HepG2 (cell line): ENCODE results near the gene FAM124B. TPM values are rescaled to one million over a fixed set of nuclear protein-coding genes. Genes with fewer than 3 reads are reported as not detected.

Experiments used
- ATAC-seq: fragments of 200-7000 bp; cut with Tn5 transposase; 3 replicates; pipeline ENCODE4 v1.9.1; 2020; ENCODE audit warnings: mild to moderate bottlenecking, moderate library complexity
- BruUV-seq: library from RNA; stranded (reverse); fragments of 400-500 nt; replicated peaks from 2 replicates; lab custom pipeline; 2021; lab: Mats Ljungman, UMichigan
- CTCF ChIA-PET: fragments of 300-600 bp; formaldehyde crosslinking; extraction: SDS; loops from one replicate; lab custom pipeline; 2021; ENCODE audit warnings: low total read pairs, inconsistent platforms, low intra/inter-chr PET ratio; lab: Yijun Ruan, JAX
- POLR2A ChIA-PET: fragments of 350-600 bp; sonication (Branson Sonifier 250); formaldehyde crosslinking; loops from one replicate; lab custom pipeline; 2020; ENCODE audit warnings: antibody characterized with exemption, inconsistent platforms; lab: Yijun Ruan, JAX
- DNase-seq: peaks from one replicate; pipeline ENCODE4 v3.0.0-alpha.2; 2015; ENCODE audit warnings: low spot score
- FAIRE-seq: peaks from 3 replicates; lab custom pipeline; 2011; peaks lifted over from hg19 to GRCh38; lab: Jason Lieb, UNC
- H2AFZ ChIP-seq: one replicate; pipeline ENCODE4 v1.6.1; 2011; ENCODE audit warnings: low read length, inconsistent platforms
- H3K27ac ChIP-seq: fragments of 300-600 bp; 3 replicates; pipeline ENCODE4 v1.8.0; 2011; ENCODE audit warnings: mixed run types, mild to moderate bottlenecking, mixed read lengths, low read length, inconsistent platforms; ENCODE audit not compliant: insufficient read depth; ENCODE audit errors: extremely low read length
- H3K27me3 ChIP-seq, 2 experiments: fragments of 200-600 bp in 1 of 2; 2 replicates in 1 of 2; 3 replicates in 1 of 2; pipeline versions ENCODE4 v1.6.0 to v1.8.0; 2011; ENCODE audit warnings: low read length in 2 of 2, mild to moderate bottlenecking in 2 of 2, moderate library complexity in 2 of 2, inconsistent platforms in 1 of 2; ENCODE audit not compliant: insufficient read depth in 2 of 2, control insufficient read depth in 1 of 2
- H3K36me3 ChIP-seq, 2 experiments: fragments of 200-600 bp in 1 of 2; replicated peaks in 1 of 2; 2 replicates in 1 of 2; 3 replicates in 1 of 2; pipeline versions ENCODE4 v1.5.1 to v1.8.0; 2011; ENCODE audit warnings: low read length in 2 of 2, inconsistent platforms in 1 of 2; ENCODE audit not compliant: insufficient read depth in 2 of 2, control insufficient read depth in 1 of 2
- H3K4me1 ChIP-seq: 2 replicates; pipeline ENCODE4 v1.5.1; 2012; ENCODE audit warnings: low read length, inconsistent platforms; ENCODE audit not compliant: insufficient read depth
- H3K4me2 ChIP-seq: 2 replicates; pipeline ENCODE4 v1.6.0; 2011; ENCODE audit warnings: low read depth, low read length, inconsistent platforms
- H3K4me3 ChIP-seq, 3 experiments: fragments of 200-600 bp in 1 of 3; sonication (generic), shearing (Covaris generic) in 1 of 3; replicated peaks in 1 of 3; 2 replicates each; pipeline ENCODE4 v1.5.1; 2011 to 2016; ENCODE audit warnings: low read length in 3 of 3, inconsistent platforms in 2 of 3, low read depth in 2 of 3, mild to moderate bottlenecking in 2 of 3, control low read depth in 1 of 3, mixed read lengths in 1 of 3; ENCODE audit not compliant: insufficient read depth in 1 of 3
- H3K79me2 ChIP-seq: one replicate; pipeline ENCODE4 v1.6.1; 2011; ENCODE audit warnings: low read length, inconsistent platforms; ENCODE audit not compliant: insufficient read depth
- H3K9ac ChIP-seq: 2 replicates; pipeline ENCODE4 v1.6.0; 2011; ENCODE audit warnings: mild to moderate bottlenecking, low read depth, low read length, inconsistent platforms; ENCODE audit not compliant: insufficient read depth
- H3K9me3 ChIP-seq: 2 replicates; pipeline ENCODE4 v1.5.1; 2012; ENCODE audit warnings: mild to moderate bottlenecking, low read length
- H4K20me1 ChIP-seq: 2 replicates; pipeline ENCODE4 v1.6.0; 2011; ENCODE audit warnings: inconsistent platforms, mild to moderate bottlenecking, low read length, moderate library complexity; ENCODE audit not compliant: insufficient read depth
- BATF2 ChIP-seq: sonication (generic); formaldehyde crosslinking; IDR thresholded peaks from 2 replicates; pipeline ENCODE4 v1.8.0; 2022; ENCODE audit warnings: mild to moderate bottlenecking, missing genetic modification reagents, moderate library complexity
- BHLHE40 ChIP-seq: IDR thresholded peaks from 2 replicates; pipeline ENCODE4 v1.6.1; 2011; ENCODE audit warnings: low read length, improper control_type of control experiment
- DR1 ChIP-seq: sonication (generic); formaldehyde crosslinking; IDR thresholded peaks from 2 replicates; pipeline ENCODE4 v1.8.0; 2021; ENCODE audit warnings: mild to moderate bottlenecking, missing genetic modification reagents, inconsistent platforms
- E2F5 ChIP-seq: sonication (generic); formaldehyde crosslinking; conservative IDR thresholded peaks from 2 replicates; pipeline ENCODE4 v1.4.0; 2020; ENCODE audit warnings: missing genetic modification reagents
- FOXP4 ChIP-seq: sonication (generic); formaldehyde crosslinking; IDR thresholded peaks from 2 replicates; pipeline ENCODE4 v1.4.0; 2020; ENCODE audit warnings: missing genetic modification reagents
- HDAC1 ChIP-seq: sonication (generic); formaldehyde crosslinking; IDR thresholded peaks from 2 replicates; pipeline ENCODE4 v1.5.1; 2020; ENCODE audit warnings: mild to moderate bottlenecking, missing genetic modification reagents
- HDAC2 ChIP-seq: sonication (generic); formaldehyde crosslinking; IDR thresholded peaks from 2 replicates; pipeline ENCODE4 v1.4.0; 2020; ENCODE audit warnings: missing genetic modification reagents
- IKZF5 ChIP-seq: IDR thresholded peaks from 2 replicates; pipeline ENCODE4 v1.6.1; 2018; ENCODE audit warnings: missing genetic modification reagents, mild to moderate bottlenecking, missing compliant biosample characterization
- TBP ChIP-seq: sonication (generic); formaldehyde crosslinking; IDR thresholded peaks from 2 replicates; pipeline ENCODE4 v1.5.0; 2020; ENCODE audit warnings: missing genetic modification reagents
- WIZ ChIP-seq: sonication (generic); formaldehyde crosslinking; IDR thresholded peaks from 2 replicates; pipeline ENCODE4 v1.5.1; 2020; ENCODE audit warnings: mild to moderate bottlenecking, missing genetic modification reagents
- ZMYM3 ChIP-seq: sonication (generic); formaldehyde crosslinking; IDR thresholded peaks from 2 replicates; pipeline ENCODE4 v1.5.1; 2020; ENCODE audit warnings: mild to moderate bottlenecking, missing genetic modification reagents
- ZNF333 ChIP-seq: sonication (generic); formaldehyde crosslinking; IDR thresholded peaks from 2 replicates; pipeline ENCODE4 v1.4.0; 2020; ENCODE audit warnings: mild to moderate bottlenecking, missing genetic modification reagents, borderline replicate concordance
- WGBS: methylation state at CpG from one replicate; pipeline ENCODE4 v1.1.6; 2017; ENCODE audit warnings: low lambda C conversion rate; 5-methylcytosine and 5-hydroxymethylcytosine counted together
- in situ Hi-C: cut with HindIII; loops from 2 replicates; pipeline ENCODE4 v1.10.0; 2017; ENCODE audit warnings: low pct_unique_long_range_greater_than_20kb; ENCODE audit not compliant: extremely low pct_ligation_motif_present
- intact Hi-C: fragments of 100-400 bp; cut with micrococcal nuclease; formaldehyde crosslinking; loops from one replicate; pipeline ENCODE4 v1.10.0; 2022; ENCODE audit not compliant: unreplicated experiment
- polyA plus RNA-seq, 8 experiments: library from polyadenylated mRNA; depleted of rRNA in 3 of 8; stranded (reverse) in 7 of 8; unstranded in 1 of 8; fragments of >200 nt; fragmentation: Illumina TruSeq in 4 of 8; extraction: Trizol in 4 of 8; gene quantifications; 2 replicates each; pipeline versions ENCODE4 v1.2.1 to v1.2.3, GENCODE V29; 2011 to 2016; ENCODE audit warnings: low read depth in 4 of 8, missing spikeins in 1 of 8, mixed read lengths in 1 of 8; ENCODE audit not compliant: insufficient read depth in 1 of 8
- total RNA-seq, 5 experiments: library from RNA; depleted of rRNA; stranded (reverse); fragments of >200 nt; fragmentation: Illumina TruSeq; extraction: Trizol; gene quantifications; 2 replicates each; pipeline ENCODE4 v1.2.3, GENCODE V29; 2016; ENCODE audit warnings: low read depth in 1 of 5

The FAM124B gene
- total and polyA plus RNA-seq, 2 of the 13 experiments (the other 11 are each of a cell fraction or from before 2014, with no cell fraction given): not detected

GRCh38 chr2:224442071-224442967 is 40.4 kb upstream of the FAM124B start:
- H3K36me3 ChIP-seq: no peaks in the 10 kb centered on the region
- intact Hi-C loops (no loop called here), in situ Hi-C loops (loop anchor here (5.0 kb wide), 1 partner anchor 85 kb away; no protein-coding TSS in a partner anchor)
- BruUV-seq: no TSS peak
- peaks cover 13% of the 10 kb centered on the region; the same call in 1 of the 2 replicates for H3K4me1 ChIP-seq
- H3K9ac ChIP-seq: peak overlapping the region; percentile 39; the same call in 1 of the 2 replicates
- CTCF ChIA-PET: no interaction called here
- peak overlapping the region; percentile 86 for H3K4me2 ChIP-seq
- WGBS: 24% methylated on average over 17 of the region's 82 CpGs
- DNase-seq: no peak
- no peaks in the 10 kb centered on the region for H3K79me2 ChIP-seq
- H3K4me3 ChIP-seq: peak overlapping the region; percentile 46 to 77 (median 58)
- H4K20me1 ChIP-seq: no peaks in the 10 kb centered on the region
- H2AFZ ChIP-seq: peak overlapping the region; percentile 62
- no peaks in the 10 kb centered on the region for H3K9me3 ChIP-seq
- H3K27me3 ChIP-seq: peaks cover 3 to 28% of the 10 kb centered on the region in 2 experiments; a peak in 4 of 5 replicates
- peak; percentile 69 for ATAC-seq
- no peak for FAIRE-seq
- POLR2A ChIA-PET: no interaction called here
- no peak overlapping the region for H3K27ac ChIP-seq
- TF ChIP-seq BATF2 (CRISPR knock-in tag) (no peak), ZMYM3 (CRISPR knock-in tag) (peak; percentile 31; the same call in 1 of the 2 replicates), BHLHE40 (no peak), WIZ (CRISPR knock-in tag) (no peak), DR1 (CRISPR knock-in tag) (peak; percentile 31; the same call in 1 of the 2 replicates), FOXP4 (CRISPR knock-in tag) (no peak), TBP (CRISPR knock-in tag) (no peak), HDAC2 (no peak), IKZF5 (no peak), E2F5 (CRISPR knock-in tag) (no peak), HDAC1 (CRISPR knock-in tag) (no peak), ZNF333 (CRISPR knock-in tag) (no peak)
